ENCODE data around the gene CDC14A.

- TF ChIP-seq ZNF232 (CRISPR knock-in tag; IDR thresholded peaks at IDR 0.05) (no peak), CTCF (IDR thresholded peaks at IDR 0.05) (no peak), MAX (CRISPR knock-in tag; IDR thresholded peaks at IDR 0.05) (no peak), IRF1 (CRISPR knock-in tag; IDR thresholded peaks at IDR 0.05) (no peak), JUN (CRISPR knock-in tag; IDR thresholded peaks at IDR 0.05) (no peak), ATF6 (CRISPR knock-in tag; IDR thresholded peaks at IDR 0.05) (no peak), NR1H2 (CRISPR knock-in tag; IDR thresholded peaks at IDR 0.05) (no peak), FOXJ3 (CRISPR knock-in tag; IDR thresholded peaks at IDR 0.05; ENCODE audit: borderline replicate concordance) (no peak), ZNF317 (CRISPR knock-in tag; IDR thresholded peaks at IDR 0.05; ENCODE audit: borderline replicate concordance, low read depth) (no peak), E2F1 (CRISPR knock-in tag; IDR thresholded peaks at IDR 0.05) (no peak), ZNF532 (CRISPR knock-in tag; IDR thresholded peaks at IDR 0.05; ENCODE audit: borderline replicate concordance) (no peak), ATF3 (CRISPR knock-in tag; conservative IDR thresholded peaks at IDR 0.05) (no peak)
These were observed 66.8 kb downstream of the CDC14A start for GRCh38 chr1:100419072-100419471.
